Esophagus muscularis mucosa (tissue), 4 donors: ENCODE data around the gene LINC00237. TPM values are rescaled to one million over a fixed set of nuclear protein-coding genes. Genes with fewer than 3 reads are reported as not detected.

Experiments
- DNase-seq: peaks from one replicate; pipeline ENCODE4 v3.0.0-alpha.2; 2017; ENCODE audit errors: extremely low spot score
- H3K27ac ChIP-seq, 4 donors: fragments of 200-600 bp; sonication (generic); replicated peaks in 1 of 4; 1 replicate in 3 of 4; 2 replicates in 1 of 4; pipeline ENCODE4 v1.5.1; 2016 to 2019; ENCODE audit warnings: mild to moderate bottlenecking in 1 of 4
- H3K27me3 ChIP-seq, 4 donors: fragments of 200-600 bp; sonication (generic); one replicate each; pipeline versions ENCODE4 v1.5.1 to v1.6.0; 2016 to 2019
- H3K36me3 ChIP-seq, 4 donors: fragments of 200-600 bp; sonication (generic); one replicate each; pipeline ENCODE4 v1.5.1; 2016 to 2019
- H3K4me1 ChIP-seq, 4 donors: fragments of 200-600 bp; sonication (generic); one replicate each; pipeline ENCODE4 v1.5.1; 2016 to 2019
- H3K4me3 ChIP-seq, 4 donors: fragments of 200-600 bp; sonication (generic); 1 replicate in 2 of 4; 2 replicates in 2 of 4; pipeline ENCODE4 v1.5.1; 2016 to 2019; ENCODE audit warnings: mild to moderate bottlenecking in 4 of 4, moderate library complexity in 1 of 4
- H3K9me3 ChIP-seq, 4 donors: fragments of 200-600 bp; sonication (generic); 1 replicate in 3 of 4; 2 replicates in 1 of 4; pipeline ENCODE4 v1.5.1; 2016 to 2019
- CTCF ChIP-seq, 3 experiments: fragments of 200-600 bp in 2 of 3; fragments of 450-650 bp in 1 of 3; sonication (generic) in 2 of 3; IDR thresholded peaks; one replicate each; pipeline ENCODE4 v1.5.1; 2017 to 2019; ENCODE audit warnings: antibody characterized with exemption in 3 of 3, mild to moderate bottlenecking in 2 of 3, moderate library complexity in 1 of 3
- EP300 ChIP-seq: sonication (generic); formaldehyde crosslinking; IDR thresholded peaks from one replicate; pipeline ENCODE4 v1.6.1; 2017; ENCODE audit warnings: antibody characterized with exemption
- POLR2A ChIP-seq: fragments of 450-650 bp; IDR thresholded peaks from one replicate; pipeline ENCODE4 v1.6.1; 2017; ENCODE audit warnings: antibody characterized with exemption, moderate library complexity, mild to moderate bottlenecking, low read depth
- POLR2AphosphoS5 ChIP-seq, 2 donors: sonication (generic); formaldehyde crosslinking; IDR thresholded peaks; one replicate each; pipeline ENCODE4 v1.6.1; 2017; ENCODE audit warnings: antibody characterized with exemption in 2 of 2
- WGBS: methylation state at CpG from one replicate; pipeline ENCODE4 v1.1.5; 2018; 5-methylcytosine and 5-hydroxymethylcytosine counted together
- intact Hi-C: fragments of 100-400 bp; cut with DNase I; formaldehyde crosslinking; loops from one replicate; pipeline ENCODE4 v1.15.1; 2023
- total RNA-seq, 4 donors: library from RNA; depleted of rRNA; stranded (reverse); fragments of >200 nt; gene quantifications; one replicate each; pipeline versions ENCODE4 v1.1.0 to v1.2.1, GENCODE V29; 2016

The LINC00237 gene
- total RNA-seq, 4 donors from 2014 or later, result not detected

- Histone ChIP-seq H3K27ac (no peak overlapping the region), H3K27me3 (peaks cover 7 to 100% (median 85%) of the 10 kb centered on the region in 4 donors), H3K4me1 (peaks cover 39 to 61% (median 59%) of the 10 kb centered on the region in 4 donors), H3K4me3 (peak overlapping the region; percentile 44 to 61 (median 46)), H3K36me3 (no peaks in the 10 kb centered on the region), H3K9me3 (no peaks in the 10 kb centered on the region)
- intact Hi-C loops, result no loop called here
- DNase-seq, result peak; percentile 81
- TF ChIP-seq POLR2AphosphoS5 (IDR thresholded peaks at IDR 0.05) (no peak), POLR2A (no peak), CTCF (IDR thresholded peaks at IDR 0.05) (no peak), EP300 (no peak)
- 3% methylated on average over 24 of the region's 35 CpGs for WGBS
Measured at GRCh38 chr20:21101932-21102575, 4.1 kb downstream of the LINC00237 start.

GRCh38 chr20:21101453-21101931 lies 4.7 kb downstream of the LINC00237 start:
- Histone ChIP-seq H3K36me3 (no peaks in the 10 kb centered on the region), H3K4me3 (peak overlapping the region; percentile 44 to 61 (median 46)), H3K4me1 (peaks cover 39 to 61% (median 58%) of the 10 kb centered on the region in 4 donors), H3K27ac (no peak overlapping the region), H3K9me3 (no peaks in the 10 kb centered on the region), H3K27me3 (peaks cover 4 to 100% (median 79%) of the 10 kb centered on the region in 4 donors)
- 15% methylated on average over 11 of the region's 35 CpGs for WGBS
- TF ChIP-seq POLR2A (no peak), EP300 (no peak), POLR2AphosphoS5 (IDR thresholded peaks at IDR 0.05) (no peak), CTCF (IDR thresholded peaks at IDR 0.05) (no peak)
- peak; percentile 70 for DNase-seq
- intact Hi-C loops, result no loop called here

- peak; percentile 88 for DNase-seq
- intact Hi-C loops, result no loop called here
- Histone ChIP-seq H3K27ac (no peak overlapping the region), H3K4me1 (peaks cover 35 to 54% (median 52%) of the 10 kb centered on the region in 4 donors), H3K36me3 (no peaks in the 10 kb centered on the region), H3K27me3 (peaks cover 0 to 98% (median 73%) of the 10 kb centered on the region in 4 donors), H3K4me3 (peak overlapping the region; percentile 44 to 61 (median 46)), H3K9me3 (no peaks in the 10 kb centered on the region)
- WGBS, result 4% methylated on average over 22 of the region's 64 CpGs
- TF ChIP-seq POLR2AphosphoS5 (IDR thresholded peaks at IDR 0.05) (no peak), CTCF (IDR thresholded peaks at IDR 0.05) (no peak), POLR2A (no peak), EP300 (no peak)
Measured at GRCh38 chr20:21100578-21101452, 5.3 kb downstream of the LINC00237 start.

GRCh38 chr20:21099751-21100577 lies 6.2 kb downstream of the LINC00237 start:
- peak; percentile 83 for DNase-seq
- intact Hi-C loops, result no loop called here
- 6% methylated on average over 40 of the region's 46 CpGs for WGBS

More at GRCh38 chr20:21099751-21100577, 6.2 kb downstream of the LINC00237 start:
- Histone ChIP-seq H3K36me3 (no peaks in the 10 kb centered on the region), H3K4me1 (peaks cover 33 to 46% (median 43%) of the 10 kb centered on the region in 4 donors), H3K4me3 (peak overlapping the region; percentile 44 to 61 (median 46)), H3K9me3 (no peaks in the 10 kb centered on the region), H3K27ac (no peak overlapping the region), H3K27me3 (peaks cover 0 to 90% (median 66%) of the 10 kb centered on the region in 4 donors)
- no peak for TF ChIP-seq CTCF (IDR thresholded peaks at IDR 0.05)
- TF ChIP-seq POLR2AphosphoS5 (IDR thresholded peaks at IDR 0.05), result no peak
- TF ChIP-seq EP300, result no peak
- no peak for TF ChIP-seq POLR2A
